Inflammatory macrophage treated with lipopolysaccharide for 1 hour (primary cell): ENCODE measurements around the gene OXNAD1.
A peak's percentile ranks its signal among the peaks of the same experiment; 100 is the strongest.

ENCODE experiments used
- DNase-seq, 2 donors: peaks; one replicate each; pipeline ENCODE4 v3.0.0-alpha.2; 2020 to 2022

Gene OXNAD1

DNA sequence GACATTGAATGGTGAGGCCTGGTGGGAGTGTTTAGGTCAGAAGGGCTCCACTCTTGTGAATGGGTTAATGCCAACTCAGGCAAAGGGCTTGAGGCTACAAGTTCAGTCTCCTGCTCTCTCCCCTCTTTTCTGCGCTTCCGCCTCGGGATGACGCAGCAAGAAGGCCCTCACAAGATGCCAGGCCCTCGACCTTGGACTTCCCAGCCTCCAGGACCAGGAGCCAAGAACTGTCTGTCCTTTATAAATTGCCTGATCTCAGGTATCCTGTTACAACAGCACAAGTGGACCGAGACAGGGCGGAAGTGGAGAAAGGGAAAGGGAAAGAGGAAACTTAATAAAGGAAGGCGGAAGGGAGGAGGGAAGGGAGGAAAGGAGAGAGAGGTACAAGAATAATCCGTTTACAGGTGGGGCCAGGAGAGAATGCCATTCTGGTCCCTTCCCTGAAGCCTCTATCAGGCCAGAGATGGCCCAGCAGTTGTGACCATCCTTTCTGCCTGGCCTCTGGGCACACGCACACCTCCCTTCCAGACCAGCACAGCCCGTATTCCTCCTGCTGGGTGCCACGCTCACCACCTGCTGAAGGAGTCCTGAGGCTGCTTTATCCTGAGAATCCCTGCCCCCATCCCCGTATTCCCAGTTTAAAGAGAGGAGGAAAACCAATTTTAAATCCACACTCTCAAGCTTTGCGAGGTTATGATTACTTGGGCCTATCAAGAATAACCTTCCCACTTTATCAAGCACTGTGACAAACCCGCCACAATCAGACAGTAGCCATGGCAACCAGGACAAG, 64.2 kb downstream of the OXNAD1 start:
- no peak for DNase-seq

GRCh38 chr3:16329826-16330129, 64.8 kb downstream of the OXNAD1 start:
- no peak for DNase-seq

GRCh38 chr3:16330351-16330750, 65.3 kb downstream of the OXNAD1 start:
- no peak for DNase-seq

DNA sequence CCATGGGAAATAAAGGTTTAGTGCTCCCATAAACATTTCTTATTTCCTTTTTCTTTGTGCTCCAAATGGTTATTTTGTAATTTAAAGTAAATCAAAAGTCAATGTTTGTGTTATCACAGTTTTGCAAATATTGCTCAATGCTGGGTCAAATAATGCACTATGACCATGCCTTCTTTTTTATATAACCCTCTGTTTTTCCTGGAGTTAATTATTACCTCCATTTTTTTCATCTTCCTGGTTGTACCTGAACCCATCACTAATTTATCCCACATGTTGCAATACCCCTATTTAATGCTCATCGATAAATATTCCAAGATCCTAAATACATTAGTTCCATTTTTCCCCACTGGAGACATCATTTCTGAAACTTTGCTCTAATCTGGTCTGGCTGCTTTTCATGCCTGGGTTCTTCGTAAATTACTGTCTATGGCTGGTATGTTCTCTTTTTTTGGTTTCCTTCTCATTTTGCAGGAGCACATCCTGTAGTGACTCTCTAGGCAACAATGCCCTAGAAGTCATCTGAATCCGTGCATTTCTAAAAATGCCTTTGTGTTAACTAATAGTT, 66.4 kb downstream of the OXNAD1 start:
- DNase-seq, result no peak

GRCh38 chr3:16332904-16333426, 68.0 kb downstream of the OXNAD1 start:
- DNase-seq, result no peak

DNA sequence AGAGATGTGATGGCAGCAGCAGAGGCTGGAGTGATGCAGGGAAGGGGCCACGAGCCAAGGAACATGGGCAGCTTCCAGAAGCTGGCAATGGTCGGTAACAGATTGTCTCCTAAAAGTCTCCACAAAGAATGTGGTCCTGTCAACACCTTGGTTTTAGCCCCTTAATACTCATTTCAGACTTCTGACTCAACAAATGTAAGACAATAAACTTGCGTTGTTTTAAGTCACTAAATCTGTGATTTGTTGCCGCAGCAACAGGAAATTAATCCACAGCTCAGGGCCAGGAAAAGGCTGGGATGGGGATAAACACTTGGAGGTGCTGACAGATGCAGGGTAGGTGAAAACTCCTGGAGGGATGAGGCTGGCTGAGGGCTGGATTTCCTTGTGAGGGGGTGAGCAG, 69.9 kb downstream of the OXNAD1 start:
- no peak for DNase-seq

DNA sequence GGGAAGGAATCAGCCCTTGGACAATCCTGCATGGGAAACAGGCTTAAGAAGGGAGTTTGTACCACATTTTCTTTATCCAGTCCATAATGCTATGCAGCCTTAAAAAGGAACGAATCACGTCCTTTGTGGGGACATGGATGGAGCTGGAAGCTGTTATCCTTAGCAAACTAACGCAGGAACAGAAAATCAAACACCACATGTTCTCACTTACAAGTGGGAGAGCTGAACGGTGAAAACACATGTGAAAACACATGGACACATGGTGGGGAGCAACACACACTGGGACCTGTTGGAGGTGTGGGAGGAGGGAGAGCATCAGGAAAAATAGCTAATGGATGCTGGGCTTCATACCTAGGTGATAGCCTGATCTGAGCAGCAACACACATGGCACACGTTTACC, 70.3 kb downstream of the OXNAD1 start:
- DNase-seq, result no peak

DNA sequence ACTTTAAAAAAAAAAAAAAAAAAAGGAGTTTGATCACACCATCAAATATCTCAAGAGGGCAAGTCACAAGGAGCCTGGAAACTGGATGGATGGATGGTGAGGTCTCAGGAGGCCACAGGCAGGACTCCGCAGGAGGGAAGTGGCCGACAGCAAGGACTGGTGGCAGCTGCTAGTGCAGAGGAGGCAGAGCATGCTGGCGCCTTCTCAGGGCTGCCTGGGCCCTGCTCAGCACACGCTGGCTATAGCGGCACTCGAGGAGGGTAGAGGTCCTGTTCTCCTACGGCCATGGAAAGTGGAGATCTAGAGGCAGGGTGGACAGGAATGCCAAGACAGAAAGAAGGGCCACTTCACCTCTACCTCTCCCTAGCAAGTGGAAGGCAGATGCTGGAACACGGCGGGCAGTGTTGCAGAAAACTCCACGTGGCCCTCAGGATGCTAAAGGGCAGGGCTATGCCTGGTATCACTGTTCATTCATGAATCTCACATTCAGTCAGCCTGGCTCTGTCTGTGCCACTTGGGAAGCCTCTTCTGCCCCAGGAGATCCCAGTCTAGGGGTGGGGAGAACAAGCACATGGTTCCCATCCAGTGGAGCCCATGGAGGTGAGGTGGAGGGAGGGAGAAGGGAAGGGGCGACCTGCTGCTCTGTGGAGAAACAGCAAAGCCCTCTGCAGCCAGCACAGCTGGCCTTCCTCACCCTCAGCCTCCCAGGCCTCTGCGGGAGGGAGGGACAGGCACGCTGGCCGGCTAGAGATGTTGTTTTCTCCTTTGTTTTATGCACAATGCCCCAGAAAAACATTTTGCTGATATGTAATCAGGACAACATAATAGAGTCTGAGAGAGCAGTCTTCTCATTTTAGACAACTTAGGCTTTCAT, 71.0 kb downstream of the OXNAD1 start:
- DNase-seq, result no peak

DNA sequence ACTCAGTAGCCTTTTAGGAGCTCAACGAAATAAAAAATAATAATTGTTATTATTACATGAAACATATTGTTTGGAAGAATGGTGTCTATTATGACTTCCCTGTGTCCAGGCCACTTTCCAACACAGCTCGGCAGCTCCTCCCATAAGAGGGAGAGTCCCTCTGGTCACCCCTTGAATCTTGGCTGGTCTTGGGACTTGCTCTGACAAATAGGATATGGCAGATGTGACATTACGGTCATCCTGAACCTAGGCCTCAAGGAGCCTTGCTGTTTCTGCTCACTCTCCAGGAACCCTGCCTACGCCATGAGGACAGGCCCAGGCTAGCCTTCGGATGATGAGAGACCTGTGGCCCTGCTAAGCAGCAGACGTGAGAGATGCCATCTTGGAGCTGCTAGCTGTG, 71.8 kb downstream of the OXNAD1 start:
- DNase-seq, result no peak

- DNase-seq, result peak; percentile 25 to 49
Observed at GRCh38 chr3:16337856-16338540, 73.0 kb downstream of the OXNAD1 start.

- DNase-seq, result peak; percentile 91 to 97
Observed at GRCh38 chr3:16338999-16339398, 74.0 kb downstream of the OXNAD1 start.

DNA sequence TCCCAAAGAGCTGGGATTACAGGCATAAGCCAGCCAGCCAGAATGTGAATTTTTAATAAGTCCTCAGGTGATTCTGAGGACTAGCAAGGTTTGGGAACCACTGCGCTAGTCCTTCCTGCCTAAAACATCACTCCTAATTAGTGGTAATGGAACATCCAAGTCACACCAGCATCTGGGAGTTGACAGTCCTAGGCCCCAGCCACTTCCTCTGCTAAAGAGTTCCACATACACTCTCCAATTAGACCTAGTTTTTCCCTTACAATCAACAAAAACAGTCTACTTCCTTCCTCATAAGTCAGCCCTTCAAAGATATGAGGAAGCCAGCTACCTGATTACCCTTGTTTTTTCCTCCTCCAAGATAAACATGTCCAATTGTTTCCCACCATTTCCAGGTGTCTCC, 78.1 kb downstream of the OXNAD1 start:
- DNase-seq, result no peak

- DNase-seq, result no peak
Observed at GRCh38 chr3:16346413-16347081, 81.5 kb downstream of the OXNAD1 start.

- DNase-seq, result no peak
Observed at GRCh38 chr3:16347548-16347947, 82.5 kb downstream of the OXNAD1 start.

- peak in 1 of 2 donors; percentile 51 for DNase-seq
Observed at GRCh38 chr3:16349986-16350596, 85.1 kb downstream of the OXNAD1 start.

DNA sequence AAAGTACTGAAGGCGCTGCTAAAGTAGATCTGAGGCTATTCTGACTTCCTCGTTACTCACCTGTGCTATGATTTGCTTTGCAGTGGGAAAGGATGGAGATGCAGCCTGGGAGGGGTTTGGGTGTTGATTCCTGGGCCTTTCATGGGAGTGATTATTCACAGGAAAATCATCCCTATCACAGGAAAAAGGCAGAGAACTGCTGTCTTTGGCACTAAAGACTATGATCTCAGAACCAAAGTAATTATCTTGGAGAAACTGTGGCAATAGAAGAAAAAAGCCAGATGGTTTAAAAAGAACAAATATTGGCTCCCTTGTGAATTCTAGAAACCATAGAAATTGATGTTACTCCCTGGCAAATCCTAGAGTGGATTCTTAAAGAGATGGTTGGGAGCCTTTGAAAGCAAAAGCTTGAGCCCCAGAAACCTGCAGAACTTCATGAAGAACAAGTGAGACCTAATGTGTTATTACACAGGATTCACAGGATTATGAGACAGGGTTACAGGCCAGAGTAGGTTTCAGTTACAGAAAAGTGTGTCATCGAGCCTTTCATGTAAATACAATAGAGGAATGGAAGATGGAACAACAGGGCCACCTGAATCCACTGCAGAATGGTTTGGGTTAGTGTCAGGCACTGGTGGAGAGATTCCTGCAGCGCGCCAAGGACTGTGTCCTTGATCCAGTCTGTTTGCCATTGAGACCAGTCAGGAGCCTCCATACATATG, 85.7 kb downstream of the OXNAD1 start:
- no peak for DNase-seq

DNA sequence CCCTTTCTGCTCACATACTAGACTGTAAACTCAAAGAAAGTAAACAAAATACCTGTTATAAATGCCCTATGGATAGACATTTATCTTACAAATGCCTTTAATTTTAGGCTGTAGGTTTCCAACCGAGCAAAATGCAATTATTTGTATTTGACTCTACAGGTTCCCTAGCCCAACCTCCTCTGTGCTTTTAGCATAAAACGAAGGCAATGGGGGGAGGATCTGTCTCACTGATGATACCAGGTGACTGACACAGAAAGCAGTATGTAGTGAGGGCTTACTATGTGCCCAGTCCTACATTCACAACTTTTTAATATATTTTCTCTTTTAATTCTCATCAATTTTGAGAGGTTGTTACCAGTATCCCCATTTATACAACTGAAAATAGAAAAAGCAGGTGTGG, 87.4 kb downstream of the OXNAD1 start:
- DNase-seq, result no peak

DNA sequence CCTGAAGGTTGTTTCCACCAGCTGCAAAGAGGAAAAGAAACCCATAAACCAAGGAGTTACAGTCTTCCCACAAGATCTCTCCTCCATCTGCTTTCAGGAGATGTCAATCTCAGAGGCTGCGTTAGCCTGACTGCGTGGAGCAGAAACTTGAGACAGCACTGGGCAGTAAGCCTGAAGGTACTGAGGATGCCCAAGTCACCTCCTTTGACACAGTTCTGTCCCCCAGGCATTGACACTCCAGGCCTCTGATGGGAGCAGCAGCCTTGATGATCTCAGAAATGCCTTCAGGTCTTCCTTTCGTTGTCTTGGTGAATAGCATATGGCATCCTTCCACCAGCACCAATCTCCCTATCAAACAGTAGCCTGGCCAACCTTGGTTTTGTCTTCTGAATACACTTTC, 89.3 kb downstream of the OXNAD1 start:
- no peak for DNase-seq
